IPS-15b (cell line): ENCODE data around the gene KIRREL2.

Source experiments
- H3K27me3 ChIP-seq: one replicate; pipeline ENCODE4 v1.6.1; 2013; ENCODE audit warnings: low read length; ENCODE audit not compliant: control insufficient read depth, insufficient read depth
- H3K36me3 ChIP-seq: one replicate; pipeline ENCODE4 v1.6.1; 2013; ENCODE audit warnings: low read length; ENCODE audit not compliant: control insufficient read depth, insufficient read depth
- H3K4me1 ChIP-seq: one replicate; pipeline ENCODE4 v1.6.1; 2013; ENCODE audit warnings: mild to moderate bottlenecking, low read length; ENCODE audit not compliant: control insufficient read depth, insufficient read depth
- H3K4me3 ChIP-seq: one replicate; pipeline ENCODE4 v1.5.1; 2013; ENCODE audit warnings: low read depth, low read length
- H3K9ac ChIP-seq: one replicate; pipeline ENCODE4 v1.6.1; 2013; ENCODE audit warnings: low read depth, mild to moderate bottlenecking, low read length
- H3K9me3 ChIP-seq: one replicate; pipeline ENCODE4 v1.6.1; 2013; ENCODE audit warnings: mild to moderate bottlenecking, low read length; ENCODE audit not compliant: control insufficient read depth, insufficient read depth

The KIRREL2 gene

GRCh38 chr19:35874392-35874930 is 17.8 kb downstream of the KIRREL2 start:
- peaks cover 12% of the 10 kb centered on the region for H3K27me3 ChIP-seq
- H3K4me1 ChIP-seq = peaks cover 4% of the 10 kb centered on the region
- no peaks in the 10 kb centered on the region for H3K9me3 ChIP-seq
- no peak overlapping the region for H3K9ac ChIP-seq
- no peaks in the 10 kb centered on the region for H3K36me3 ChIP-seq
- H3K4me3 ChIP-seq = no peak overlapping the region

GRCh38 chr19:35879068-35879467 is 22.4 kb downstream of the KIRREL2 start:
- H3K9ac ChIP-seq = no peak overlapping the region
- no peaks in the 10 kb centered on the region for H3K9me3 ChIP-seq
- peak overlapping the region; percentile 12 for H3K4me3 ChIP-seq
- peaks cover 12% of the 10 kb centered on the region for H3K27me3 ChIP-seq
- peaks cover 2% of the 10 kb centered on the region for H3K4me1 ChIP-seq
- no peaks in the 10 kb centered on the region for H3K36me3 ChIP-seq

- Histone ChIP-seq H3K9ac (no peak overlapping the region), H3K9me3 (no peaks in the 10 kb centered on the region), H3K36me3 (no peaks in the 10 kb centered on the region), H3K4me1 (peaks cover 2% of the 10 kb centered on the region), H3K27me3 (peaks cover 12% of the 10 kb centered on the region), H3K4me3 (peak overlapping the region; percentile 12)
Observed at GRCh38 chr19:35879770-35880317, 23.1 kb downstream of the KIRREL2 start.

- peaks cover 12% of the 10 kb centered on the region for H3K27me3 ChIP-seq
- no peak overlapping the region for H3K9ac ChIP-seq
- no peak overlapping the region for H3K4me3 ChIP-seq
- H3K36me3 ChIP-seq = peaks cover 3% of the 10 kb centered on the region
- peaks cover 2% of the 10 kb centered on the region for H3K4me1 ChIP-seq
- no peaks in the 10 kb centered on the region for H3K9me3 ChIP-seq
Observed at GRCh38 chr19:35882114-35882832, 25.6 kb downstream of the KIRREL2 start.

GRCh38 chr19:35883882-35884281 is 27.2 kb downstream of the KIRREL2 start:
- no peaks in the 10 kb centered on the region for H3K9me3 ChIP-seq
- peaks cover under 1% of the 10 kb centered on the region for H3K27me3 ChIP-seq
- peaks cover 2% of the 10 kb centered on the region for H3K4me1 ChIP-seq
- no peak overlapping the region for H3K9ac ChIP-seq
- no peak overlapping the region for H3K4me3 ChIP-seq
- peaks cover 14% of the 10 kb centered on the region for H3K36me3 ChIP-seq

GRCh38 chr19:35885225-35885738 is 28.6 kb downstream of the KIRREL2 start:
- no peaks in the 10 kb centered on the region for H3K27me3 ChIP-seq
- H3K4me3 ChIP-seq = no peak overlapping the region
- H3K9ac ChIP-seq = no peak overlapping the region
- no peaks in the 10 kb centered on the region for H3K9me3 ChIP-seq
- H3K36me3 ChIP-seq = peaks cover 25% of the 10 kb centered on the region
- H3K4me1 ChIP-seq = peaks cover 2% of the 10 kb centered on the region

GRCh38 chr19:35885904-35886303 is 29.2 kb downstream of the KIRREL2 start:
- no peak overlapping the region for H3K4me3 ChIP-seq
- peaks cover 30% of the 10 kb centered on the region for H3K36me3 ChIP-seq
- H3K27me3 ChIP-seq = no peaks in the 10 kb centered on the region
- peaks cover 2% of the 10 kb centered on the region for H3K4me1 ChIP-seq
- H3K9ac ChIP-seq = no peak overlapping the region
- H3K9me3 ChIP-seq = no peaks in the 10 kb centered on the region

GRCh38 chr19:35887197-35887596 is 30.5 kb downstream of the KIRREL2 start:
- Histone ChIP-seq H3K36me3 (peaks cover 36% of the 10 kb centered on the region), H3K4me3 (no peak overlapping the region), H3K4me1 (peaks cover 2% of the 10 kb centered on the region), H3K27me3 (no peaks in the 10 kb centered on the region), H3K9me3 (no peaks in the 10 kb centered on the region), H3K9ac (no peak overlapping the region)

- H3K9ac ChIP-seq = no peak overlapping the region
- no peak overlapping the region for H3K4me3 ChIP-seq
- no peaks in the 10 kb centered on the region for H3K4me1 ChIP-seq
- H3K27me3 ChIP-seq = no peaks in the 10 kb centered on the region
- H3K36me3 ChIP-seq = peaks cover 36% of the 10 kb centered on the region
- no peaks in the 10 kb centered on the region for H3K9me3 ChIP-seq
Observed at GRCh38 chr19:35888398-35888797, 31.7 kb downstream of the KIRREL2 start.

GRCh38 chr19:35889370-35890112 is 32.8 kb downstream of the KIRREL2 start:
- peaks cover 39% of the 10 kb centered on the region for H3K36me3 ChIP-seq
- H3K27me3 ChIP-seq = no peaks in the 10 kb centered on the region
- no peak overlapping the region for H3K4me3 ChIP-seq
- no peak overlapping the region for H3K9ac ChIP-seq
- no peaks in the 10 kb centered on the region for H3K4me1 ChIP-seq
- no peaks in the 10 kb centered on the region for H3K9me3 ChIP-seq

GRCh38 chr19:35890113-35890650 is 33.5 kb downstream of the KIRREL2 start:
- no peaks in the 10 kb centered on the region for H3K27me3 ChIP-seq
- H3K4me3 ChIP-seq = no peak overlapping the region
- H3K36me3 ChIP-seq = peaks cover 39% of the 10 kb centered on the region
- no peaks in the 10 kb centered on the region for H3K9me3 ChIP-seq
- H3K9ac ChIP-seq = no peak overlapping the region
- no peaks in the 10 kb centered on the region for H3K4me1 ChIP-seq
